GM12801 (cell line): ENCODE results near the gene HNRNPU.

Source experiments
- CTCF ChIP-seq: IDR thresholded peaks from one replicate; pipeline ENCODE4 v1.5.1; 2011; ENCODE audit warnings: control low read depth; ENCODE audit not compliant: insufficient read length; ENCODE audit errors: extremely low read depth

The HNRNPU gene

DNA sequence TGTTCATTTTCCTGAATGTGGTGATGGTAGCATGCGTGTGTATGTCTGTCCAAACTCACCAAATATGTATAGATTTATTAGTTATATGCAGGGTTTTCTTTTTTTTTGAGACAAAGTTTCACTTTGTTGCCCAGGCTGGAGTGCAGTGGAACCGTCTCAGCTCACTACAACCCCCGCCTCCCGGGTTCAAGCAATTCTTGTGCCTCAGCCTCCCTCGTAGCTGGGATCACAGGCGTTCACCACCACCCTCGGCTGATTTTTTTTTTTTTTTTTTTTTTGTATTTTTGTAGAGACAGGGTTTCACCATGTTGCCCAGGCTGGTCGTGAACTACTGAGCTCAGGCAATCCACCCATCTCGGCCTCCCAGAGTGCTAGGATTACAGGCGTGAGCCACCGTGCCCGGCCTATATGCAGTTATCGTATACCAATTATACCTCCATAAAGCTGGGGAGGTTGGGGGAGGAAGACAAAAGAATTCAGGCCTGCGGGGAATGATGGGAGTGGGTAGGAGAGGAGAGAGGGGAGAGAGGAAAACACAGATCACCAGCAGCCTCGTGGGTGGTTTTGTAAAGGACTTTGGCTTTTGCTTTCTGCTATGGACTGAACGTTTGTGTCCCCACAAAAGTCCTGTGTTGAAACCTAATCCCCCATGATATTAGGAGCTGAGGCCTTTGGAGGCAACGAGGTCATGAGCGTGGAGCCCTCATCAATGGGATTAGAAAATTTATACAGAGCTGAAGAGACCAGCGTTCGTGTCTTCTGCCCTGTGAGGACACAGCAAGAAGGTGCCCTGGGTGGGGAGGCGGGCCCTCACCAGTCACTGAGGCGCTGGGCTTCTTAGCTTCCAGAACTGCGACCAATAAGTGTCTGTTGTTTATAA, 4.4 kb upstream of the HNRNPU start:
- TF ChIP-seq CTCF: no peak

DNA sequence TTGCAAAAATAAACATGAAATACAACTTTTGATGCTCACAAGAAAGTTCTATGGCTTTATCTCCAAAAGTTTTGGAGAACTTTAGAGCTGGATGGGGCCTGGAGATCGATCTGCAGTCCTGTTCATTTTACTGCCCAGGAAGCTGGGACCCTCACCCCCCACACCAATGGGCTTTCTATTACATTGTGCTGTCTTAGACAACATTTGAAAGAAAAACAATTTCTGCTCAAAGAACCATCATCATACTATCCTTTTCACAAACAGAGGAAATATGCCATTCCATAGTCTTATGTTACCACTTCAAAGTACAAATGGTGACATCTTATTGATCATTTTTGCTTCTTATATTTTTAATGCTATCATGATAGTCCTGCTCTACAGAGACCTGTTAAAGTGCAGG, 2.0 kb upstream of the HNRNPU start:
- no peak for TF ChIP-seq CTCF

GRCh38 chr1:244865820-244866219, 1.5 kb upstream of the HNRNPU start:
- TF ChIP-seq CTCF: no peak

- TF ChIP-seq CTCF: no peak
Measured at GRCh38 chr1:244865028-244865371, 657 bp upstream of the HNRNPU start.

DNA sequence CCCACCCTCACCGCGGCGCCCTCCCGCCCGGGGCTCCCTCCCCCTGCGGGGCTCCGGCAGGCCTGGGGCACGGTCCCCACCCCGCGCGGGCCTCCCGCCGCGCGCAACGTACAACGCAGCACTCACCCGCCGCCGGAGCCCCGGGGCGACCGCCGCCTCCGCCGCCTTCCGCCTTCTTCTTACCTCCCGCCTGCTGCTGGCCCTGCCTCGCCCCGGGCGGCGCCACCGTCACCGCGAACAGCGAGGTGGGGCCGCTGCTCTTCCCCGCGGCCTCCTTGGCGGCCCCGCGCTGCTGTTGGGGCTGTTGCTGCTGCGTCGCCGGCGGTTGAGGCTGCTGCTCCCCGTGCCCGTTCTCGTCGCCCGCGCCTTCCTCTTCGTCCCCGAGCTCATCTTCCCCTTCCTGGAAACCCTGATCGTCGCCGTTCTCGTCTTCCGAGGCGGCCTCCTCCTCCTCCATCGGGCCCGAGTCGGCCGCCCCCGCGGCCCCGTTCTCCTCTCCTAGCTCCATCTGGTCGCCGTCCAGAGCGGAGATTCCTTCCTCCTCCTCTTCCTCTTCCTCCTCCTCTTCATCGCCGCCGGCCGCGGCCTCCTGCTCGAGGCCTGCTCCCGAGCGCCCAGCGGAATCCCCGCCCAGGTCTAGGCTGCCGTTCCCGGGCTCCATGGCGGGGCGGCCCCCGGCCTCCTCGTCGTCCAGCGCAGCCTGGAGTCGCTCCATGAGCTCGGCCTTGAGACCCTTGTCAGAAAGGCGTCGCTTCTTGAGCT, 671 bp downstream of the HNRNPU start:
- no peak for TF ChIP-seq CTCF

- no peak for TF ChIP-seq CTCF
Measured at GRCh38 chr1:244862699-244863490, 1.4 kb downstream of the HNRNPU start.

GRCh38 chr1:244862354-244862698, 2.0 kb downstream of the HNRNPU start:
- TF ChIP-seq CTCF: no peak
